WTC11 (cell line): ENCODE data around the gene OXLD1.

Experiments used
- CTCF ChIP-seq: fragments of 200-600 bp; IDR thresholded peaks from 2 replicates; pipeline ENCODE4 v1.8.0; 2022; ENCODE audit warnings: antibody characterized with exemption
- JUN ChIP-seq: sonication (generic); formaldehyde crosslinking; IDR thresholded peaks from 2 replicates; pipeline ENCODE4 v1.8.0; 2023; ENCODE audit warnings: mild to moderate bottlenecking, missing genetic modification reagents
- MLX ChIP-seq: sonication (generic); formaldehyde crosslinking; IDR thresholded peaks from 2 replicates; pipeline ENCODE4 v1.8.1; 2023; ENCODE audit warnings: mild to moderate bottlenecking, missing genetic modification reagents, moderate library complexity
- ZSCAN18 ChIP-seq: fragments of 250-450 bp; sonication (Bioruptor Pico); IDR thresholded peaks from 2 replicates; pipeline ENCODE4 v2.1.2; 2022; ENCODE audit warnings: mild to moderate bottlenecking, moderate library complexity

- TF ChIP-seq CTCF = no peak
- no peak for TF ChIP-seq JUN
- no peak for TF ChIP-seq ZSCAN18
- no peak for TF ChIP-seq MLX
Measured at GRCh38 chr17:81681672-81682071, 15.3 kb upstream of the OXLD1 start.
